ENCODE results near the gene CTBP1. TPM values are rescaled to one million over a fixed set of nuclear protein-coding genes. Genes with fewer than 3 reads are reported as not detected.

Gene CTBP1
- total and polyA plus RNA-seq, 7 donors: 109 to 165 (median 130) TPM

DNA sequence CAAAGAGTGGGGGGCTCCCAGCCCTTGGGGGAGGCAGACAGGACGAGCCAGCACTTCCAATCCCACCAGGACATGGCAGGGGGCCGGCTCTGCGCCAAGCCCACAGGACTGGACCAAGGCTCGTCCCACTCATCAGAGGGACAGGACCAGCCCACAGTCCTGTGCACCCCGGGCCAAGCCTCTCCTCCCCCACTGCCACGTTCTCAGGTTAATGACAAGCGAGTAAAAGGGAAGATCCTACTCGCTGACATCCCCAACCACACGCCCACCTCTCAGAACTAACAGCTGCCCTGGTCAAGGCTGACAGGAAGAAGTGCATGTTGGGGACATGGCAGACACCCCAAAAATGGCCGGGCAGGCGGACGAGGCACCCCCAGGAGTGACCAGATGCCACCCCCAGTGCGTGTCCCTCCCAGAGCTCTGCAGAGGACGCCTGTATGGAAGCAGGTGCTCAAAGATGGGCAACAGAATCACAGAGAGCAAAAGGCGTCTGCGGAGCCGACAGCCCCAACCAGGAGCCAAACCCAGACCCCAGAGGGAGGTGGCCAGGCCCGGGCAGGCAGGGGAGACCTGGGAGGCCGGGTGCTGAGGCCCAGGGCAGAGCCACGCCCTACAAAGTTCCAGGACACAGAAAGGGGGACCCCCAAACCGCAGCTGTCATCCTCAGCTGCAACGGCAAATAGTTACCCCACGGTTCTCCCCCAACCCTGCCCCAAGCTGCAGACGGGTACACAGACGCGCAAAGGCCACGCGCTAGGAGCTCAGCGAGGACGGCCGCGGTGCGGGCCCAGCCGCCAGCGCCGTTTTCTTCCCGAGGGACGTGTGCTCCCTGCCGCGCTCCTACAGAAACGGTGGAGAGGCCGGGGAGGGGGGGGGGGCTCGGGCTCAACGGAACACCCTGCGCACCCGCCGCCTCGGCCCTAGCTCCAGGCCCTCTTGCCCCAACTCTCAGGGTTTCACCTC lies 1.7 kb downstream of the CTBP1 start:
- Histone ChIP-seq H3K27ac (peak overlapping the region; percentile 93), H3K9me3 (no peaks in the 10 kb centered on the region), H3K27me3 (ENCODE audit: insufficient read depth in 3 of 3, low read length in 2 of 3) (no peaks in the 10 kb centered on the region), H3K4me3 (peak overlapping the region; percentile 84), H3K36me3 (ENCODE audit: insufficient read depth in 1 of 2, low read depth in 1 of 2) (peaks cover 0 to 8% of the 10 kb centered on the region in 2 donors), H3K4me1 (peaks cover 70% of the 10 kb centered on the region)
- DNase-seq: peak; percentile 19 to 60
- peak in 1 of 4 donors; percentile 1 for ATAC-seq
- intact Hi-C loops (cut with DNase I): loop anchor here (5.0 kb wide), 1 partner anchor 80 kb away; no protein-coding TSS in a partner anchor
- WGBS, 3 donors: 8 to 13% (median 9%) methylated on average over 34 to 48 of the region's 48 CpGs
- no peak for TF ChIP-seq CTCF (IDR thresholded peaks at IDR 0.05)

DNA sequence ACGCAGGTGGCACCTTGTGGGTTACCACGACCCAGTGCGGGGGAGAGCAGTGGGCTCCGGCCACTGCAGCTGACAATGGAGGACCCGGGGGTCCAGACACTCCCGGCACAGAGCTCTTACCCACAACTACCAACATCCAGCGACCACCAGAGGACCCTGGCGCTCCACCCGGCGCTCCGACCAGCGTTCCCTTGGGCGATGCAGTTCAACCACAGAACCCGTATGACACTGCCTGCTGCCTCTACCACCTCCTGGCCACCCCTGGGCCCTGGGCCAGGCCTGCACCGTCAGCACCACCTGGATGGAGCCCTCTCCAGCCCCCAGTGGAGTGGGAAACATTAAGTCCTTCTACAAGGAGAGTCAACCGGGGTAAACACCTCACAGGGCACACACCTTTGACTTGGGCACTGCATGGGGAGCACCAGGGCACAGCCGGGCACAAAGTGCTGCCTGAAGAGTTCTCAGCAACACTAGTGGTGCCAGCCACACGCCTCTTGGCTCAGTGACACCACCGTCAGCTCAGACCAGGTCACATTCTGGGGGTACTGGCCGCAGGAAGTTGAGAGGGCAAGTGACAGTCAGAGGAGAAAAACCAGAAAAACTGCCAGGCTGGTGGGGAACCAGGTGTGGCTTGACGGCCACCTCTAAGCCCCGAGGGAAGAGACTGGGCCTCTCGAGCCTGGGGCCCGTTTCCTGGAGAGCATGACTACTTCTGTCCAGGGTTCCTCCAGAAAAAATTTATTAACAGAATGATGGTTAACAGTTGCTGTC lies 2.6 kb downstream of the CTBP1 start:
- DNase-seq (peak; percentile 20 to 55), ATAC-seq (no peak)
- intact Hi-C loops (cut with DNase I): loop anchor here (5.0 kb wide), 1 partner anchor 79 kb away; no protein-coding TSS in a partner anchor
- 45 to 55% (median 51%) methylated on average over 24 of the region's 24 CpGs for WGBS, 3 donors
- TF ChIP-seq CTCF (IDR thresholded peaks at IDR 0.05): no peak
- peaks cover 0 to 4% of the 10 kb centered on the region in 2 donors for H3K36me3 ChIP-seq (ENCODE audit: insufficient read depth in 1 of 2, low read depth in 1 of 2)
- H3K4me3 ChIP-seq: peak overlapping the region; percentile 84
- H3K27ac ChIP-seq: peak overlapping the region; percentile 93
- H3K4me1 ChIP-seq: peaks cover 73% of the 10 kb centered on the region
- H3K9me3 ChIP-seq: no peaks in the 10 kb centered on the region
- H3K27me3 ChIP-seq (ENCODE audit: insufficient read depth in 3 of 3, low read length in 2 of 3): no peaks in the 10 kb centered on the region

- intact Hi-C loops (cut with DNase I): loop anchor here (5.0 kb wide), 1 partner anchor 78 kb away; no protein-coding TSS in a partner anchor
- H3K36me3 ChIP-seq (ENCODE audit: insufficient read depth in 1 of 2, low read depth in 1 of 2): peaks cover 0 to 9% of the 10 kb centered on the region in 2 donors
- H3K4me3 ChIP-seq: peak overlapping the region; percentile 84
- H3K4me1 ChIP-seq: peaks cover 65% of the 10 kb centered on the region
- H3K27me3 ChIP-seq (ENCODE audit: insufficient read depth in 3 of 3, low read length in 2 of 3): no peaks in the 10 kb centered on the region
- peak overlapping the region; percentile 93 for H3K27ac ChIP-seq
- ATAC-seq (no peak), DNase-seq (peak; percentile 13 to 58)
- no peak for TF ChIP-seq CTCF (IDR thresholded peaks at IDR 0.05)
- H3K9me3 ChIP-seq: no peaks in the 10 kb centered on the region
- 55 to 80% (median 72%) methylated on average over 24 to 26 of the region's 26 CpGs for WGBS, 3 donors
These were observed 3.4 kb downstream of the CTBP1 start for GRCh38 chr4:1245481-1246051.

- Histone ChIP-seq H3K27me3 (ENCODE audit: insufficient read depth in 3 of 3, low read length in 2 of 3) (no peaks in the 10 kb centered on the region), H3K9me3 (no peaks in the 10 kb centered on the region), H3K27ac (no peak overlapping the region), H3K4me3 (peak overlapping the region; percentile 84), H3K4me1 (peaks cover 60% of the 10 kb centered on the region), H3K36me3 (ENCODE audit: insufficient read depth in 1 of 2, low read depth in 1 of 2) (peaks cover 0 to 10% of the 10 kb centered on the region in 2 donors)
- 66 to 79% (median 68%) methylated on average over 19 of the region's 19 CpGs for WGBS, 3 donors
- no peak for TF ChIP-seq CTCF (IDR thresholded peaks at IDR 0.05)
- DNase-seq (peak; percentile 12 to 30), ATAC-seq (no peak)
- intact Hi-C loops (cut with DNase I): loop anchor here (5.0 kb wide), 1 partner anchor 78 kb away; no protein-coding TSS in a partner anchor
These were observed 3.9 kb downstream of the CTBP1 start for GRCh38 chr4:1244978-1245471.
